Activated T-helper 17 cell treated with anti-CD3 and anti-CD28 coated beads, Interleukin-2, amount 50 U/mL, for 72 hours (primary cell): ENCODE measurements around the gene AIRE. TPM values are rescaled to one million over a fixed set of nuclear protein-coding genes. Genes with fewer than 3 reads are reported as not detected.

Source experiments
- ATAC-seq: fragments of 150-1000 bp; cut with Tn5 transposase; replicated peaks from 2 replicates; pipeline ENCODE4 v1.10.0; 2021; ENCODE audit warnings: mild to moderate bottlenecking, moderate library complexity
- H3K27ac Mint-ChIP-seq: one replicate; pipeline ENCODE4 v1.8.0; 2022; ENCODE audit warnings: mixed read lengths
- H3K27me3 Mint-ChIP-seq: one replicate; pipeline ENCODE4 v1.8.0; 2022; ENCODE audit warnings: mixed read lengths
- H3K36me3 Mint-ChIP-seq: one replicate; pipeline ENCODE4 v1.8.0; 2022; ENCODE audit warnings: low read depth, mild to moderate bottlenecking, mixed read lengths
- H3K4me1 Mint-ChIP-seq: one replicate; pipeline ENCODE4 v1.8.0; 2022; ENCODE audit warnings: mixed read lengths
- H3K4me3 Mint-ChIP-seq: one replicate; pipeline ENCODE4 v1.8.0; 2022; ENCODE audit warnings: mild to moderate bottlenecking, mixed read lengths
- H3K9me3 Mint-ChIP-seq: one replicate; pipeline ENCODE4 v1.8.0; 2022; ENCODE audit warnings: mixed read lengths
- total RNA-seq, 2 donors: library from RNA; stranded (reverse); gene quantifications; one replicate each; pipeline ENCODE4 v1.2.3, GENCODE V29; 2022

AIRE gene
- total RNA-seq, 2 donors from 2014 or later: not detected

- no peak for ATAC-seq
- no peaks in the 10 kb centered on the region for H3K4me1 Mint-ChIP-seq
- H3K27me3 Mint-ChIP-seq: no peaks in the 10 kb centered on the region
- no peaks in the 10 kb centered on the region for H3K9me3 Mint-ChIP-seq
- no peaks in the 10 kb centered on the region for H3K36me3 Mint-ChIP-seq
- no peak within 1 kb of the TSS for H3K4me3 Mint-ChIP-seq
- H3K27ac Mint-ChIP-seq: no peak within 1 kb of the TSS
These were observed 23.9 kb upstream of the AIRE start, which contains the start of gene DNMT3L for GRCh38 chr21:44261675-44262295. Gene DNMT3L, minus strand, starts transcription at chr21:44261897. Its CDS starts 638 bp downstream, at chr21:44261259.

GRCh38 chr21:44262338-44263056 is 23.2 kb upstream of the AIRE start:
- no peaks in the 10 kb centered on the region for H3K9me3 Mint-ChIP-seq
- no peak for ATAC-seq
- H3K27me3 Mint-ChIP-seq: no peaks in the 10 kb centered on the region
- no peak overlapping the region for H3K27ac Mint-ChIP-seq
- H3K36me3 Mint-ChIP-seq: no peaks in the 10 kb centered on the region
- no peaks in the 10 kb centered on the region for H3K4me1 Mint-ChIP-seq
- no peak overlapping the region for H3K4me3 Mint-ChIP-seq

- Mint-ChIP-seq H3K9me3 (no peaks in the 10 kb centered on the region), H3K4me1 (no peaks in the 10 kb centered on the region), H3K36me3 (no peaks in the 10 kb centered on the region), H3K27ac (no peak overlapping the region), H3K4me3 (no peak overlapping the region), H3K27me3 (no peaks in the 10 kb centered on the region)
- ATAC-seq: no peak
These were observed 22.4 kb upstream of the AIRE start for GRCh38 chr21:44263221-44263760.

GRCh38 chr21:44263768-44264167 is 21.9 kb upstream of the AIRE start:
- Mint-ChIP-seq H3K4me3 (no peak overlapping the region), H3K4me1 (no peaks in the 10 kb centered on the region), H3K27me3 (no peaks in the 10 kb centered on the region), H3K36me3 (no peaks in the 10 kb centered on the region), H3K9me3 (no peaks in the 10 kb centered on the region), H3K27ac (no peak overlapping the region)
- no peak for ATAC-seq

GRCh38 chr21:44265734-44266270 is 19.9 kb upstream of the AIRE start:
- ATAC-seq: no peak
- Mint-ChIP-seq H3K27me3 (no peaks in the 10 kb centered on the region), H3K27ac (no peak overlapping the region), H3K4me1 (no peaks in the 10 kb centered on the region), H3K4me3 (no peak overlapping the region), H3K36me3 (no peaks in the 10 kb centered on the region), H3K9me3 (no peaks in the 10 kb centered on the region)

GRCh38 chr21:44267655-44268142 is 18.0 kb upstream of the AIRE start:
- no peaks in the 10 kb centered on the region for H3K4me1 Mint-ChIP-seq
- no peak overlapping the region for H3K27ac Mint-ChIP-seq
- no peaks in the 10 kb centered on the region for H3K9me3 Mint-ChIP-seq
- no peak overlapping the region for H3K4me3 Mint-ChIP-seq
- no peaks in the 10 kb centered on the region for H3K27me3 Mint-ChIP-seq
- no peaks in the 10 kb centered on the region for H3K36me3 Mint-ChIP-seq
- ATAC-seq: peak; percentile 46

- ATAC-seq: no peak
- H3K4me3 Mint-ChIP-seq: no peak overlapping the region
- no peaks in the 10 kb centered on the region for H3K4me1 Mint-ChIP-seq
- H3K36me3 Mint-ChIP-seq: no peaks in the 10 kb centered on the region
- H3K9me3 Mint-ChIP-seq: no peaks in the 10 kb centered on the region
- H3K27ac Mint-ChIP-seq: no peak overlapping the region
- H3K27me3 Mint-ChIP-seq: no peaks in the 10 kb centered on the region
These were observed 16.6 kb upstream of the AIRE start for GRCh38 chr21:44269090-44269489.

- ATAC-seq: no peak
- Mint-ChIP-seq H3K36me3 (no peaks in the 10 kb centered on the region), H3K27ac (no peak overlapping the region), H3K4me3 (no peak overlapping the region), H3K4me1 (no peaks in the 10 kb centered on the region), H3K27me3 (no peaks in the 10 kb centered on the region), H3K9me3 (no peaks in the 10 kb centered on the region)
These were observed 14.0 kb upstream of the AIRE start for GRCh38 chr21:44271558-44272283.

GRCh38 chr21:44272284-44272858 is 13.3 kb upstream of the AIRE start:
- no peak for ATAC-seq
- Mint-ChIP-seq H3K9me3 (no peaks in the 10 kb centered on the region), H3K36me3 (no peaks in the 10 kb centered on the region), H3K4me3 (no peak overlapping the region), H3K27me3 (no peaks in the 10 kb centered on the region), H3K27ac (no peak overlapping the region), H3K4me1 (no peaks in the 10 kb centered on the region)

GRCh38 chr21:44273046-44273445 is 12.6 kb upstream of the AIRE start:
- no peak for ATAC-seq

GRCh38 chr21:44275041-44275440 is 10.6 kb upstream of the AIRE start:
- Mint-ChIP-seq H3K4me1 (no peaks in the 10 kb centered on the region), H3K4me3 (no peak overlapping the region), H3K27ac (no peak overlapping the region), H3K27me3 (no peaks in the 10 kb centered on the region), H3K9me3 (no peaks in the 10 kb centered on the region), H3K36me3 (no peaks in the 10 kb centered on the region)
- no peak for ATAC-seq

More at GRCh38 chr21:44273046-44273445, 12.6 kb upstream of the AIRE start:
- Mint-ChIP-seq H3K4me1 (no peaks in the 10 kb centered on the region), H3K9me3 (no peaks in the 10 kb centered on the region), H3K4me3 (no peak overlapping the region), H3K27ac (no peak overlapping the region), H3K27me3 (no peaks in the 10 kb centered on the region), H3K36me3 (no peaks in the 10 kb centered on the region)

- Mint-ChIP-seq H3K36me3 (no peaks in the 10 kb centered on the region), H3K27me3 (no peaks in the 10 kb centered on the region), H3K27ac (no peak overlapping the region), H3K4me3 (no peak overlapping the region), H3K9me3 (no peaks in the 10 kb centered on the region), H3K4me1 (no peaks in the 10 kb centered on the region)
- no peak for ATAC-seq
These were observed 6.1 kb upstream of the AIRE start for GRCh38 chr21:44279354-44280260.

- Mint-ChIP-seq H3K9me3 (no peaks in the 10 kb centered on the region), H3K4me3 (no peak overlapping the region), H3K4me1 (no peaks in the 10 kb centered on the region), H3K27ac (no peak overlapping the region), H3K27me3 (no peaks in the 10 kb centered on the region), H3K36me3 (no peaks in the 10 kb centered on the region)
- no peak for ATAC-seq
These were observed 3.9 kb upstream of the AIRE start for GRCh38 chr21:44281801-44282200.
